Measurements from ENCODE around the gene PER2.
"Not testable (repeated sequence)": the region's sequence is repeated elsewhere in the genome, so short reads cannot be mapped to it uniquely, and the experiment has no call there.

The PER2 gene

DNA sequence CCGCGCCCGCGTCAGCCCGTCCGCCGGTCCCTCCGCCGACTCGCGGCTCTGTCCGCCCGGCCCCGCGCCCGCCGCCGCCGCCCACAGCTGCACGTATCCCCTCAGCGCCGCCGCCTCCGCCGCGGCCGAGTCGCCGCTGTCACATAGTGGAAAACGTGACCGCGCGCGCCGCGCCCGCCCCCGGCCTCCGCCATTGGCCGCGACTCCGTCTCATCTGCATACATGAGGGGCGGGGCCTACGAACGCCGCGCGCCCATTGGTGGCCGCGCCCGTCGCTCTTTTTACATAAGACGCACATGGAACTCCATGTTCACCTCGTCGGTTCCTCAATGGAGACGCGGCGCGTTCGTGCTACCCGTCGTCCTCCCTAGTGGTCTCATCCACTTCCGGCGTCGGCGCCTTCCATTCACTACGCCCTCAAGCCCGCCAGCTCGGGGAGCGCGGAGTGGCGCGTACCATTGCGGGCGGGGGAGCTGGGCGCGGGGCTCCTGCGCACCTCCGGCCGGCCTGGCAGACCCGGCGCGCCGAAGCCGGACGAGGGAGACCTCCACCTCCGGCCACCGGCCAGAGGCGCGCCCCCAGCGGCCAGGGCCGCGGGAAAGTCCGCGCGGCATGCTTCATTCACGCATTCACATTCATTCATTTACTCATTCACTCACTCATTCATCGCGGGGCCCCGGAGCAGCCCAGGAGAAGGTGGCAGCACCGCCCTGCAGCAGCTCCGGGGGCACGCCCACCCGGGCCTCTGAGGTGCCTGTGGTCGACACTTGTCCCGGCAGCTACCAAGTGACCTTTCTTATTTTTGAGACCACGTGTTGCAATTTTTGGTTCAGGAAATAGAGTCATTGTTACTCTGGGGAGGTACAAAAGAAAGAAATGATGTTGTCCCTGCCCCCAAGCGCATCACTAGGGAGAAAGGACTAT lies 502 bp upstream of the PER2 start:
- FAIRE-seq = peak; percentile 54
- peak; percentile 97 for DNase-seq (ENCODE audit: low spot score)

DNA sequence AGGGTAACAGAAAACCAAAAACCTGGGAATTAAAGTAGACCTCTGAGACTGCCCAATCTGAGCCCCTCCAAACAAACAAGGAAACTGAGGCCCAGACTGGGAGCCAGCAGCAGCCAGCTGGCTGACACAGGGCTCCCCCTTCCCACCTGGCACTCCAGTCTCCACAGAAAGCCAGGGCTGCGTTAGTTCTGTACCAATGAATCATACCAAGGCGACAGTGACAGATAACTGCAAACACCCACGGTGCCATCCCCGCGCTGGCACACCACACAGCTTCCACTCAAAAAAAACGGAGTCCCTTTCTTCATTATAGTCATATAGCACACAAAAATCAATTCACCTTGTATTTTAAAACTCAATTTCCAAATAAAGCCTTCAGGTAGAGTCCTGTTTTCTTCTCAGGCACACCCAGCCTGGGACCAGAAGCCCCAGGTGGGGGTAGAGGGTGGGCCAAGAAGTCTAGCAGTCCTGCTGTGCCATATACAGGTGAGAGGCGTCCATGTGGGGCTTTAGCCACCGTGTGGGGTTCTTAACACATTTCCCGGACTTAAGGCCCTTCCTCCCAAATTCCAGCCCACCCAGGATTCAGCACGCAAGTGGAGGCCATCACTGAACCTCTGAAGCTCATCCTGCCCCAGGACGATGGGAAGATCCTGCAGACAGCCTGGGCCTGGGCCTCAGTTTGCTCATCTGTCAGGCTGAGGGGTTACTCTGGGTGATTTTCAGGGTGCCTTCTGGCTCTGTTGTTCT lies 1.2 kb downstream of the PER2 start:
- FAIRE-seq = no peak

DNA sequence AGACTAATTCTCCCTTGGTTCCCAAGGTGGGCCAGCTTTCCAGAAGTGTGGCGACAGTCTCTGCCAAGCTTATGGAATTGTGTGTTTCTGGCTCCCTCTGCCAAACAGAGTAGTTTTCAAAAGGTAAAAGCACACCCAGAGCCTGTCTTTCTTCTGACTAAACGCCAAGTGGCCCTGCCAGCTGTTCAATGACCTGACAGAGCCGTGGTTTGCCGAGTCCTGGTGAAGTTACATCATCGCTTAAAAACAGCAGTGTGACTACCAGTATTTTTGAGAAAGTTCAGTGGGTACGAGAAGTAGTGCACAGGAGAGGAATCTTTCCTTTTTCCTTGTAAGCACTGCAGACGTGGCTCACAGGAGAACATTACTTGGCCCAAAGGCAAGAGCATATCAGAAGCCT lies 1.9 kb downstream of the PER2 start:
- DNase-seq (ENCODE audit: low spot score) (peak; percentile 64), FAIRE-seq (no peak)

More for the DNA sequence above, 1.2 kb downstream of the PER2 start:
- DNase-seq (ENCODE audit: low spot score) = peak; percentile 34

DNA sequence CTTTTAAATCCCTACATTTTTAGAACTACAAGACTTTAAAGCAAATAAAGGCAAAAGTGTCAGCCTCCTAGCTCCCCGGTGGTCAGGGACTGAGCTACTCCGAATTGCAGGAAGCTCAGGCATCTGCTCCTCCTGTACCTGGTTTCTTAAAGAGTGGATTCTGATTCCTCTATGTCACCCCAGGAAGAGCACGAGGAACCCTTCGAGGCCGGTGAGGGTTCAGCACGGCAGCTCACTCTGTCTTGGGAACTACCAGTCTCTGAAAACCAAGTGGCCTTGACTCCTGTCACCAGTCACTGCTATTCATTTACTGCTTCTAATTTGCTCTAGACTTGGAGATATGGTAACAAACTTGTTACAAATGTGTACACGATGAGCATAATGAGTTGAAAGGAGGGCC lies 2.3 kb downstream of the PER2 start:
- no peak for FAIRE-seq
- no peak for DNase-seq (ENCODE audit: low spot score)

DNA sequence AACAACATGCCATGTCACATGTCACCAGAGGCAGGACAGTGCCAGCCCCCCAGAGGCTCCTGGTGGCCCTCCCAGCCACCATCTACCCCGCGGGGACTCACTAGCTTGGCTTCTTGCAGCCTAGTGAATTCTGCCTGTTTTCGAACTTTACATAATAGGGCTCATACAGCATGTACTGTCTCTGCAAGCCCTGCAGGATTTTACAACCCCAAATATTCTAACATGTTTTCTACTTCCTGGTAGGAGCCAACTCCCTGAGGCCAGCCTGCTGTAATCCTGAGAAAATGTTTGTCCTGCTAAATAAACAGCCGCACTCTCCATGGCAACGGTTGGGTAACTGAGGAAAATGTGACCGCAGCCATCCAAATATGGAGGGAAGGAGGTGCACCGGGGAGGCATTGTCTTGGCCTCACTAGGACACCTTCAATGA lies 2.7 kb downstream of the PER2 start:
- FAIRE-seq = no peak
- DNase-seq (ENCODE audit: low spot score) = peak; percentile 80

DNA sequence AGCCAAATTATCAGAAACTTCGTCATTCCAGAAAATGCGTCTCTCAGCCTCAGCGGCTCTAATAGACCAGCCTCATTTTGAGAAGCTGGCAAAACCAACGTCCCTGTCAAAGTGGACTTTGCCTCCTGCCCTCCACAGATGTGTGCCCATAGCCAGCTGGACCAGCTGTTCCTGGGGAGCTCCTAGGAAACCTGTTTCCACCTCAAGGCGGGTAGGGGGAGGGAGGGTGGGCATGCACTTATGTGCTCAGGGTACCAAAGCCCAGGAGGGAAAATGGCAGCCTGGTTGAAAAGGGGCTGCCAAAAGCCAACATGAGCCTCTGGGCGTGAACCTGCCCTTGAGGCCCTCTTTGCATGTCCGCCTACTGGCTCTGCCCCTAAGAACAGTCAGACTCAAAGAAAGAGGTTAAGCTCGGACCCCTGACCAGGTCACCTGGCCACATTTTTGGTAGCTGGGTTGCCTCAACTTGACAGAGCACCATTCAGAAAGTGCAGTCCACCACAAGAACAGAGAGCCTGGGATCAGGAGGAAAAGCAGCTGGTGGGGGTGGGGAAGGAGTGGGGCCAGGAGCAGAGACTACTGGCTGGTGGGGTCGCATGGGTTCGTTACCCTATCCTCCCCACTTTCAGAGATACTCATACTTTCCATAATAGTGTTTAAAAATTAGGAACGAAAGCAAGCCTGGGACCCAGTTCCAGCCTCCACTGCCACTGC lies 3.5 kb downstream of the PER2 start:
- FAIRE-seq (no peak), DNase-seq (ENCODE audit: low spot score) (no peak)

DNA sequence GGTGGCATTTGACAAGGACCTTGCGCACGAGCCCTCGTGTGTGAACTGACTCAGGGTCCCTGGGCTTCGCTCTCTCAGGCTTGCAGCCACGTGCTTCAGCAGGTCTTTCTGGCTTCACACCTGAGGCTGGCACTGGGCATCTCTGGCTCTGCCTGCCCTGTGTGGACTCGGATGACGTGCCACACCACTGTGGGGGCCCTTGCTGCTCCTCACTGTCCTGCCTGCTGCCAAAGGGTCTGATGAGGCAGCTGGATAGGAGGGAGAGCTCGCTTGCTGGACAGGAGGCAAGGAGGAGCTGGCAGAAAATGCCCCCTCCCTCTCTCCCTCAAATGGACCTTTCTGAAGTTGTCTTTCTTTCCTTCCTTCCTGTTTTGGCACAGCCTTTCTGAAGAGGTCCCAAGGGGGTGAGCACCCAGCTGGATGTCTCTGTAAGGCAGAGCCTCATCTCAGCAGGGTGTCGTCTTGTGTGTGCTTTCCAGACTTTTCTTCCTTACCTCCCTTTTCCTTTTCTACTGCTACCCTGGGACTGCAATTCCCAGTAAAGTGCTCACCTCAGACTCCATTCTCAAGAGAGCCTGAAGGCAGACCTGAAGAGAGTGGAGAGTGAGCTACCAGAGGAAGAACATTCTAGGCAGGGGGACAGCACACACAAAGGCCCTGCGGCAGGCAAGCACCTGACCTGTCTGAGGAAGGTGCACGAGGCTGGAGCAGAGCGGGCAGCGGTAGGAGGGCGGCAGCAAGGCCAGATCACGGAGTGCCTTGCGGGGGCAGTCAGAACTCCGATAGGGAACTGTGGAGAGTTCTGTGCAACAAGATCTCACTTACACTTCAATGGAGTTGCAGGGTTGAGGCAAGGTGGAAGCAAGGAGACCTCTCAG lies 5.3 kb downstream of the PER2 start:
- no peak for FAIRE-seq

DNA sequence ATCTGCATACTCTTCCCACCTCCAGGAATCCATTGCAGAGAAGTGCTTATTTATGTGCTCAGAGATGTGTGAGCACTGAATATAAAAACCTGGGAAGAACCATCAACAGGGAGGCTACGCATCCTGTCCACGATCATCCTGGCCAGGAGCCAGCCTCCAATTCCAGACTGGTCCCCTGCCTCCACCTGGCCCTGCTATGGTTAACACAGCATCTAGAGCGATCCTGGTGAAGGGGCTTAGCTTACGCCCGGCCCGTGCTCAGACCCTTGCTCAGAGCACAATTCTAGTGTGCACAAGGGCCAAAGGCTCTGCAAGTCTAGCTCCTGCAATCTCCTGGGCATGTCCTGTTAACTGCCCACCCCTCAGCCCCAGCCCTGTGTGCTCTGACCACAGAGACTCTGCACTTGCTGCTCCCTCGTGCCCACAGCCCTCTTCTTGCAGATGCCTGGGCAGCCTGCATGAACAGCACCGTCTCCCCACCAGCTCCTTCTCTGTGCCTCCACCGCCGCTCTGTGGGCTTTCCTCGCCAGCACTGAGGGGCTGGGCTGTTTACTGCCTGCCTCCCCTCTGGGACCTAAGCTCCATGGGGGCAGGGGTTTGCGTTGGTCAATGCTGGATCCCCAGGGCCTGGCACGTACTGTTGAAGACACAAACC lies 6.5 kb downstream of the PER2 start:
- FAIRE-seq = no peak
- no peak for DNase-seq (ENCODE audit: low spot score)

More for the DNA sequence above, 5.3 kb downstream of the PER2 start:
- DNase-seq (ENCODE audit: low spot score) = no peak

DNA sequence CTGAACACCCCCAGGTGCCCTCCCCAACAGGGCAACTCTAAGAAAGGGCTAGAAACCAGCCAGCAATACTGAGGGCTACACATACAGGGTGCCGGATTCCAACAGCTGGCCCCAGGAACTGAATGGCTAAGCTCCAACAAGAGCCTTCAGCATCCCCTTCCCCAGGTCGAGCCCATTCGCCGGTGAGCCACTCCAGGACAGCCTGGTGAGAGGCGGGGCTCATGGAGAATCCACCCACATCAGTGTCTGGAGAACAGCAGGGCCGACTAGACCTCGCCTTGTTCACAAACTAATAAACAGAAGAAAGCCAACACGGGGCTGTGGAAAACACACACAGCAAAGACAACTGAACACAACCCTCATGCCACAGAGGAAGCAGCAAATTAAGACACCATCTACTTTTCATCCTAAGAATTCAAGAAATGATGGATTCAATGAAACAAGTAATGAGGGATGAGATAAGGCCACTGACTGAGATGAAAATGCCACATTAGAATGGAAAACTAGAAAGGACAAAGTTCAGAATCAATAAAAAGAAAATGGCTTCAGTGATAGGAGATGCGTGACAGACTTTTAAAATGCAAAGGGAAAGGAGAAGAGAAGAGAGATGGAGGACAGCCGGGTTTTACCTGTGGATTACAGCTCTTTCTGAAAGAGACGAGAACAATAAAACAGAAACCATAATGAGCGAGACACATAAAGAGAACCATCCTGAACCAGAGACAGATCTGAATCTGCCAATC lies 8.2 kb downstream of the PER2 start:
- no peak for FAIRE-seq
- DNase-seq (ENCODE audit: low spot score) = no peak

DNA sequence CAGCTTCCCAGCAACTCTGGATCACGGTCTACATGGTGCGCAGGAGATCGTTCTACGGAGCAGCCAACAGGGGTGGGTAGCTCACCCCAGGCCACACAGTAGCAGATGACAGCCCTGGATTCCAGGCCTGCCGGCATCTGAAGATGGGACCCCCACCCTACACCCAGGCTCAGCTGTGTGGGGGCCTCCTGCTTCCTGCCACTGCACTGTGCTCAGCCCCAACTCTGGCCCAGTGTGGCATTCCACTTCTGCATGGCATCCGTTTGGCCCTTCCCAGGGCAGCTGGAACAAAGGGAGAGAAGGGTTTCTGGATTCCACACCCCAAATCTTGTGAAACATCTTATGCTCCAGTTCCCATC lies 9.1 kb downstream of the PER2 start:
- DNase-seq (ENCODE audit: low spot score) = no peak
- FAIRE-seq = no peak

DNA sequence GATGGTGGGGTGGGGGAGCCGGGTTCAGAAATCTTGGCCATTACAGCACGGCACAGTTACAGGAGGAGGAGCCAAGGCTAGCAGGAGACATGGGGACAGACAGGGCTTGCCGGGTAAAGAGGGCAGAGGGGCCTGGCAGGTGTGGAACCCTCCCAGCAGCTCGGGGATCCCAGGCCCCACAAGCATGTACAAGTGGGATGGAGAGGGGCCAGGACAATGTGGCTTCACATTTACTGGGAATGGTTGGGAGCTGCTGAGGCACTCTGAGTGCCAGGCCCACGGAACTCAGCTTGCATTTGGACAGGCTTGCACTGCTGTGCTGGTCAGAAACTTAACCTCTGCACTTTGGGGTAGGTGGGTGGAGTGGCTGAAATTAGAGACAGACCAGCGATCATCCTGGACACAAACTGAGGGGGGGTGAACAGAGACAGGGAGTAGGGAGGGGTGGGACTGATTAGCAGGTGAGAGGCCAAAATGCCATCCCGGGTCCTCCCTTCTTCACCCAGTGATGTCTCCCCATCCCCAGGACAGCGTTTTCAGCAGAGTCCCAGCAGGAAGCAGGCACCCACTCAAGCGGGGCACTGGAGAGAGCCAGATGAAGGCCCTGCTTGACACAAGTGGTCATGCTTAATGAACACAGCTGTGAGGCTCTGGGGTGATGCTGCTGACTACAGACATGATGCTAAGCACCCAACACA lies 9.6 kb downstream of the PER2 start:
- DNase-seq (ENCODE audit: low spot score) = no peak
- no peak for FAIRE-seq

DNA sequence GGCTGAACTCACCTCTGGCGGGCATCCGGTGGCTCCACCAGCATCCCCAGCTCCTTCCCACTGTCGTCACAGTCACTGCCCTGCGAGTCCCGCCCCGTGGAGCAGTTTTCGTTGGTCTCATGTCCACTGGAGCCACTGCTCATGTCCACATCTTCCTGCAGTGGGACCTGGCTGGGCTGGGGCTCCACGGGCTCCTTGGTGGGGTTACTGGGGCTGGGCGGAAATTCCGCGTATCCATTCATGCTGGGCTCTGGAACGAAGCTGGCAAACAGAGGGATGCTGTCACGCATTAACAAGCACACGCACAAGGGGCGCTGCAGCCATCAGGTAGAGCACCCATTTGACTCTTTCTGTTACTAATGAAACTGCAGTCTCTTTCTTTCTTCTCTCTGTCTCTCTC lies 10.7 kb downstream of the PER2 start:
- FAIRE-seq (no peak), DNase-seq (ENCODE audit: low spot score) (no peak)

DNA sequence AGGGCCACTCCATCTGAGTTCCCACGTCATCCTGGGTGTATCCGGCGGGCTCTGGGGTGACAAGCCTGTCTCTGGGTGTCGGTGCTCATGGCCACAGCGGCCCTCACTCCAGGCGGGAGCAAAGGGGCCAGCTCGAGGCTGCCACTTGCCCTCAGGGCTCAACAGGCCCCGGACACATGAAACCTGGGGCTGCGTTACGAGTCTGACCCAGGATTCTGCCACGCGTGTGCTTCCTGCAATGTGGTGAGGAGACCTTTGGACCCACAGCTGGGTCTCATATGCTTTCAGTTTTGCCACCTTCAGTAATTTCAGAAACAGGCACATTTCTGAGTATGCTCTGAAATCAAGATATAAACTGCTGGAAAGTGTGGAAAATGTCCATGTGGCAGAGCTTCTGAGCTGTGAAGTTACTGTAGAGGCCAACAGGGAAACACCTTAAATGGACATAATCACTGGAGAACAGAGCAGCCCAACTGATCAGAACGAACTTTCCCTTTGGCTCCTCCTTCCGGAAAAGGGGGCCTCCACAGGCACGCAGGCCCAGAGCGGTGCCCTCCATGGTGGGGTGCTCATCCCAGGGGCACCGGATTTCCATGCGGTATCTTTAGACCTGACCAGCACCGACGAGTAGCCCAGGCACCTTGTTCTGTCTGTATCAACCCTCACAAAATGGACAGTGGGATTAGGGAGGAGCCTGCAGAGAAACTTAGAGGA lies 14.1 kb downstream of the PER2 start:
- DNase-seq (ENCODE audit: low spot score) (no peak), FAIRE-seq (no peak)

DNA sequence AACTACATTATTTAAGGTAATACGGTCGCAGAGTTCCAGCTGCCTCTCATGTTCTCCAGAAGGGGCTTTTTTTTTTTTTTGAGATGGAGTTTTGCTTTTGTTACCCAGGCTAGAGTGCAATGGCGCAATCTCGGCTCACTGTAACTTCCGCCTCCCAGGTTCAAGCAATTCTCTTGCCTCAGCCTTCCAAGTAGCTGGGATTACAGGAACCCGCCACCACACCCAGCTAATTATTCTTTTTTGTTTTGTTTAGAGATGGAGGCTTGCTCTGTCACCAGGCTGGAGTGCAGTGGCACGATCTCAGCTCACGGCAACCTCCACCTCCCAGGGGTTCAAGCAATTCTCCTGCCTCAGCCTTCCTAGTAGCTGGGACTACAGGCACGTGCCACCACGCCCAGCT lies 15.0 kb downstream of the PER2 start:
- DNase-seq (ENCODE audit: low spot score); FAIRE-seq: not testable (repeated sequence)

DNA sequence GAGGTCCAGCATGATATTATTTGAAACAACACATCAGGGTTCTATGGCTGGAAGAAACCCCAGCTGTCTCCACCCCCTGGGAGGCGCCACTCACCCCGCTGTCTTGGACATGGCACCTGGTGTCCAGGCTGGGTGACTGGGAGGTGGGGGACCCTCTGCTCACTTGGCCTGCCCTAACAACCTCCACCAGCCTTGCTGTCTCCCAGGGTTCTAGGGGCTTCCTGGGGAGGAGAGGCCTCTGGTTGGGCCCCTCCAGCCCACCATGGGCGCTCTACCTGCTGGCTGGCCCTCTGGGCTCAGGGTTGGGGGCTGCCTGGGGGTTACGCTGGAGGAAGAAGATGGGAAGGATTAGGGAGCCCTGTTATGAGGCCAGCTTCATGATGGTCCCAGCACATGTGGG lies 16.3 kb downstream of the PER2 start:
- DNase-seq (ENCODE audit: low spot score) (no peak), FAIRE-seq (no peak)

DNA sequence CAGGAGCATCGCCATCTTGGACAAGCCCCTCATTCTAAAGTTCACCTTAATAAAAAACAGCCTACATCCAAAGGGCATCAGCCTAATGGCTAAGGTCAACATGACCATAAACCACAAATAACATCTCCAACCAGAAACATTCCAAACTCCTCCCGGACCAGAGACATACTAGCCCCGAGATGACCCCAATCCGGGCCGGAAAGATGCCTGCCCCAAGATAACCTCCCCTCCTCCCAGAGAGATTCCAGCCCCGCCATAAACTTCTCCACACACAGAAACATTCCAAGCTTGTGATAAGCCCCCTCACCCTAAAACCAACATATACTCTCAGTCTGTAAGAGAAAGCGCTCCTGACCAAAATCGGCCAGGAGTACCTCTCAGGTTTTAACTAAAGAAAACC lies 16.7 kb downstream of the PER2 start:
- DNase-seq (ENCODE audit: low spot score); FAIRE-seq: not testable (repeated sequence)

DNA sequence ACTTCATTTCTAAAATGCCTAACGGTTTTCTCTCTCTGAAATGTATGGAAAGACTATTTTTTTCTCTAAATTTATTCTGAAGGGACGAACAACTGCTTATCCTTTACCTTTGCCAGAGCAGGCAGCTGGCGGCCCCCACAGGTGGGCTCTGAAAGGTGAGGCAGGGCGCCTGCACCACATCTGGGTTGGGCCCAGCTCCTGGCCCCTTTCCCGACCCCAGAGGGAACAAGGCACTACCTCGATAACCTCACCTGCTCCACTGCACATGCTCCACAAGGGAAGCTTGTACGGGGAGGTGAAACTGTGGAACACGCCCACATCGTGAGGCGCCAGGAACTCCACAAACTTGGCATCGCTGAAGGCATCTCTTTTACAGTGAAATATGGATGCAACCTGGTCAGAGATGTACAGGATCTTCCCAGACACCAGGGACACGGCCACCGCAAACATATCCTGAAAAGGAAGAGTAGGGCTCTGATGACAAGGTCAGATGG lies 17.3 kb downstream of the PER2 start:
- DNase-seq (ENCODE audit: low spot score) = no peak
- no peak for FAIRE-seq

DNA sequence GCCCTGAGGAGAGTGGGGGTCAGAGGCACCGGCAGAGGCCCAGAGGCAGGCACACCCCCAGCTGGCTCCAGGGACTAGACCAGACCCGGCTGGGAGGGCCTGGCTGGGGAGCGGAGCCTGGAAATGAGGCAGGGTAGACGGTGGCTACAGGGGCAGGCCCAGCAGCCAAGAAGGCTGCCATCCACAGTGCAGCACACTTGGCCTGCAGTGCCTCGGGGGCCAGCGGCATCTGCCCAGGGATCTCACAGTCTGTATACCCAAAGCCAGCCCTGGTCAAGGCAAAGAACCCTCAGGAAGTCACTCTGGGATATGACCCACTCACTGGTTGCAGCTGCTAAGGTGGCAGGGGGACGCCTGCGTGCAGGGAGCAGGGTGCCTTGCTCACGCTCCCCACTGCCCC lies 17.8 kb downstream of the PER2 start:
- no peak for FAIRE-seq
- no peak for DNase-seq (ENCODE audit: low spot score)
